GM18508 (cell line): ENCODE results near the gene ADD2.

Experiments
- ATAC-seq: cut with Tn5 transposase; IDR thresholded peaks from one replicate; pipeline ENCODE4 v1.9.1; 2021; ENCODE audit warnings: moderate number of reproducible peaks; ENCODE audit not compliant: insufficient read depth, unreplicated experiment

ADD2 gene

GRCh38 chr2:70616168-70616694 is 151.8 kb downstream of the ADD2 start:
- ATAC-seq = no peak

GRCh38 chr2:70615222-70615621 is 152.8 kb downstream of the ADD2 start:
- ATAC-seq = no peak

DNA sequence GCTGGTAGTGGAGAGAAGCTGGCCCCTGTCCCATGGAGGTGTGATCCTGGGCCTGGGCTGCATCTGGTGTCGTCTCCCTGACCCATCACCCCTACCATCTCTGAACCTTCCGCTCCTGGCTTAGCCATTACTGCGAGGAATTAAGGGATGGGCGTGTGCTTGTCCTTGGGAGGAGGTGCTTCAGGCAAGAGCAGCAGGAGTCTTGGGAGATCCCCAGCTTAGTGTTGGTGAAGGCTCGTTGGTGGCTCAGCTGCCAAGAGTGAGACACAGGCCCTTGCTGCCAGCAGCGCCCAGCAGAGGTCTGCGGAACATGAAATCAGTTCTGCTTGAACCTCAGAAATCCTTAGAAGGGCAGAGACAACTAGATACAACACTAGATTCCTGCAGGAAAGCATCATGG is 154.5 kb downstream of the ADD2 start:
- ATAC-seq = no peak

GRCh38 chr2:70612574-70612973 is 155.4 kb downstream of the ADD2 start:
- no peak for ATAC-seq

- ATAC-seq = no peak
These were observed 159.6 kb downstream of the ADD2 start for GRCh38 chr2:70608373-70608772.

- ATAC-seq = no peak
These were observed 160.9 kb downstream of the ADD2 start for GRCh38 chr2:70607121-70607561.
